Trophoblast cell (in vitro differentiated cells and primary cell): ENCODE results near the gene PKD2L2.

Experiments
- DNase-seq, 2 donors: peaks; one replicate each; pipeline ENCODE4 v3.0.0-alpha.2; 2016
- H2AFZ ChIP-seq: 2 replicates; pipeline ENCODE4 v1.6.1; 2013; ENCODE audit warnings: low read length, moderate library complexity, mild to moderate bottlenecking; ENCODE audit not compliant: insufficient read depth, poor library complexity
- H2AK5ac ChIP-seq: 2 replicates; pipeline ENCODE4 v1.6.1; 2013; ENCODE audit warnings: mild to moderate bottlenecking, low read length
- H2BK120ac ChIP-seq: 2 replicates; pipeline ENCODE4 v1.6.1; 2013; ENCODE audit warnings: low read length, mild to moderate bottlenecking, moderate library complexity; ENCODE audit not compliant: insufficient read depth, poor library complexity
- H2BK12ac ChIP-seq: 2 replicates; pipeline ENCODE4 v1.6.1; 2013; ENCODE audit warnings: mild to moderate bottlenecking, low read length, moderate library complexity
- H2BK5ac ChIP-seq: 2 replicates; pipeline ENCODE4 v1.6.1; 2013; ENCODE audit warnings: low read length, low read depth, moderate library complexity, mild to moderate bottlenecking; ENCODE audit not compliant: poor library complexity
- H3K14ac ChIP-seq: 2 replicates; pipeline ENCODE4 v1.6.1; 2013; ENCODE audit warnings: mild to moderate bottlenecking, low read length
- H3K18ac ChIP-seq: 2 replicates; pipeline ENCODE4 v1.6.1; 2013; ENCODE audit warnings: mild to moderate bottlenecking, low read length
- H3K23ac ChIP-seq: 2 replicates; pipeline ENCODE4 v1.6.1; 2013; ENCODE audit warnings: low read length
- H3K27ac ChIP-seq: 2 replicates; pipeline ENCODE4 v1.5.1; 2013; ENCODE audit warnings: low read depth, mild to moderate bottlenecking, inconsistent platforms, low read length, moderate library complexity
- H3K27me3 ChIP-seq: 2 replicates; pipeline ENCODE4 v1.6.1; 2013; ENCODE audit warnings: inconsistent platforms, mild to moderate bottlenecking, low read length, moderate library complexity; ENCODE audit not compliant: insufficient read depth
- H3K36me3 ChIP-seq, 2 experiments: 1 replicate in 1 of 2; 2 replicates in 1 of 2; pipeline ENCODE4 v1.6.1; 2013; ENCODE audit warnings: low read length in 2 of 2, mild to moderate bottlenecking in 2 of 2, moderate library complexity in 1 of 2; ENCODE audit not compliant: insufficient read depth in 2 of 2, control insufficient read depth in 1 of 2
- H3K4ac ChIP-seq: 2 replicates; pipeline ENCODE4 v1.6.1; 2013; ENCODE audit warnings: low read depth, mild to moderate bottlenecking, low read length, moderate library complexity
- H3K4me1 ChIP-seq, 2 experiments: 1 replicate in 1 of 2; 2 replicates in 1 of 2; pipeline ENCODE4 v1.6.1; 2013; ENCODE audit warnings: low read length in 2 of 2, mild to moderate bottlenecking in 2 of 2, moderate library complexity in 1 of 2; ENCODE audit not compliant: insufficient read depth in 2 of 2, control insufficient read depth in 1 of 2
- H3K4me2 ChIP-seq: 2 replicates; pipeline ENCODE4 v1.6.1; 2013; ENCODE audit warnings: inconsistent platforms, mild to moderate bottlenecking, low read length, moderate library complexity
- H3K4me3 ChIP-seq: 2 replicates; pipeline ENCODE4 v1.5.1; 2013; ENCODE audit warnings: mild to moderate bottlenecking, low read depth, low read length, inconsistent platforms
- H3K79me1 ChIP-seq: one replicate; pipeline ENCODE4 v1.6.1; 2013; ENCODE audit warnings: low read length
- H3K79me2 ChIP-seq: 2 replicates; pipeline ENCODE4 v1.6.1; 2013; ENCODE audit warnings: low read length, mild to moderate bottlenecking; ENCODE audit not compliant: control insufficient read depth, insufficient read depth, poor library complexity
- H3K9ac ChIP-seq: 2 replicates; pipeline ENCODE4 v1.6.1; 2013; ENCODE audit warnings: mild to moderate bottlenecking, low read length
- H3K9me3 ChIP-seq: 2 replicates; pipeline ENCODE4 v1.6.1; 2013; ENCODE audit warnings: low read depth, mild to moderate bottlenecking, control low read depth, inconsistent platforms, low read length; ENCODE audit not compliant: insufficient read depth
- H4K12ac ChIP-seq: 2 replicates; pipeline ENCODE4 v1.6.1; 2013; ENCODE audit warnings: low read depth, mild to moderate bottlenecking, low read length, moderate library complexity
- H4K8ac ChIP-seq: 2 replicates; pipeline ENCODE4 v1.6.1; 2013; ENCODE audit warnings: low read depth, mild to moderate bottlenecking, low read length, moderate library complexity
- H4K91ac ChIP-seq: one replicate; pipeline ENCODE4 v1.6.1; 2013; ENCODE audit warnings: low read depth, mild to moderate bottlenecking, low read length, moderate library complexity
- WGBS: extraction: QIAGEN DNeasy Blood & Tissue Kit; methylation state at CpG from one replicate; pipeline ENCODE4 v1.1.7; 2013; ENCODE audit warnings: missing lambda C conversion rate; ENCODE audit not compliant: insufficient read length, insufficient coverage; ENCODE audit errors: extremely low coverage; 5-methylcytosine and 5-hydroxymethylcytosine counted together

The PKD2L2 gene

GRCh38 chr5:137888466-137888862 is 793 bp upstream of the PKD2L2 start:
- Histone ChIP-seq H3K18ac (no peak overlapping the region), H2BK5ac (no peak overlapping the region), H3K27ac (no peak overlapping the region), H4K91ac (no peak overlapping the region), H2BK120ac (no peak overlapping the region), H4K8ac (no peak overlapping the region), H3K36me3 (no peaks in the 10 kb centered on the region), H3K9me3 (no peaks in the 10 kb centered on the region), H3K27me3 (no peaks in the 10 kb centered on the region), H3K9ac (no peak overlapping the region), H2BK12ac (no peak overlapping the region), H3K4me2 (peak overlapping the region; percentile 36), H3K4me1 (no peaks in the 10 kb centered on the region), H2AK5ac (no peak overlapping the region), H2AFZ (no peak overlapping the region), H3K79me2 (no peaks in the 10 kb centered on the region), H3K14ac (no peak overlapping the region), H3K4ac (no peak overlapping the region), H3K4me3 (no peak overlapping the region), H3K23ac (no peak overlapping the region), H3K79me1 (no peaks in the 10 kb centered on the region), H4K12ac (no peak overlapping the region)
- no peak for DNase-seq
- no CpG with 5 or more reads among the region's 7 CpGs for WGBS

GRCh38 chr5:137890845-137891244 is 1.6 kb downstream of the PKD2L2 start:
- Histone ChIP-seq H3K9ac (no peak overlapping the region), H4K91ac (no peak overlapping the region), H3K9me3 (no peaks in the 10 kb centered on the region), H3K23ac (no peak overlapping the region), H2BK5ac (no peak overlapping the region), H2BK12ac (no peak overlapping the region), H3K4me3 (no peak overlapping the region), H4K12ac (no peak overlapping the region), H4K8ac (no peak overlapping the region), H3K14ac (no peak overlapping the region), H3K4ac (no peak overlapping the region), H3K36me3 (no peaks in the 10 kb centered on the region), H3K27me3 (no peaks in the 10 kb centered on the region), H3K79me1 (no peaks in the 10 kb centered on the region), H2AFZ (no peak overlapping the region), H3K79me2 (no peaks in the 10 kb centered on the region), H3K4me1 (no peaks in the 10 kb centered on the region), H3K27ac (no peak overlapping the region), H2AK5ac (no peak overlapping the region), H2BK120ac (no peak overlapping the region), H3K18ac (no peak overlapping the region), H3K4me2 (no peak overlapping the region)
- no peak for DNase-seq
- no CpG with 5 or more reads among the region's 1 CpG for WGBS

GRCh38 chr5:137891849-137892248 is 2.6 kb downstream of the PKD2L2 start:
- no peak overlapping the region for H2BK5ac ChIP-seq
- H3K27me3 ChIP-seq, result no peaks in the 10 kb centered on the region
- H3K4ac ChIP-seq, result no peak overlapping the region
- no CpG with 5 or more reads among the region's 3 CpGs for WGBS
- no peaks in the 10 kb centered on the region for H3K79me1 ChIP-seq
- no peak overlapping the region for H2BK120ac ChIP-seq
- no peak overlapping the region for H4K12ac ChIP-seq
- H3K36me3 ChIP-seq, result no peaks in the 10 kb centered on the region
- H4K8ac ChIP-seq, result no peak overlapping the region
- no peaks in the 10 kb centered on the region for H3K79me2 ChIP-seq
- H2BK12ac ChIP-seq, result no peak overlapping the region
- H3K27ac ChIP-seq, result no peak overlapping the region
- no peak overlapping the region for H2AFZ ChIP-seq
- no peak overlapping the region for H3K18ac ChIP-seq
- peak in 1 of 2 donors; percentile 9 for DNase-seq
- no peak overlapping the region for H3K14ac ChIP-seq
- no peaks in the 10 kb centered on the region for H3K9me3 ChIP-seq
- no peak overlapping the region for H3K23ac ChIP-seq
- no peak overlapping the region for H2AK5ac ChIP-seq
- H3K4me1 ChIP-seq, result no peaks in the 10 kb centered on the region
- no peak overlapping the region for H4K91ac ChIP-seq
- H3K9ac ChIP-seq, result no peak overlapping the region
- H3K4me3 ChIP-seq, result no peak overlapping the region
- H3K4me2 ChIP-seq, result no peak overlapping the region

- H2BK12ac ChIP-seq, result no peak overlapping the region
- H4K8ac ChIP-seq, result no peak overlapping the region
- no peaks in the 10 kb centered on the region for H3K79me2 ChIP-seq
- no peak overlapping the region for H3K4me3 ChIP-seq
- H3K36me3 ChIP-seq, result no peaks in the 10 kb centered on the region
- H3K27ac ChIP-seq, result no peak overlapping the region
- no peak overlapping the region for H4K91ac ChIP-seq
- no peak overlapping the region for H3K4ac ChIP-seq
- no peak overlapping the region for H2AFZ ChIP-seq
- H3K9me3 ChIP-seq, result no peaks in the 10 kb centered on the region
- H2BK5ac ChIP-seq, result no peak overlapping the region
- no peak for DNase-seq
- no peaks in the 10 kb centered on the region for H3K79me1 ChIP-seq
- no peak overlapping the region for H3K9ac ChIP-seq
- H3K27me3 ChIP-seq, result no peaks in the 10 kb centered on the region
- no peak overlapping the region for H3K23ac ChIP-seq
- H3K14ac ChIP-seq, result no peak overlapping the region
- no peak overlapping the region for H3K4me2 ChIP-seq
- no peak overlapping the region for H4K12ac ChIP-seq
- no peak overlapping the region for H2AK5ac ChIP-seq
- H2BK120ac ChIP-seq, result no peak overlapping the region
- H3K4me1 ChIP-seq, result no peaks in the 10 kb centered on the region
- H3K18ac ChIP-seq, result no peak overlapping the region
Measured at GRCh38 chr5:137894586-137894985, 5.3 kb downstream of the PKD2L2 start.
